Measurements from ENCODE around the gene CCDC159. TPM values are rescaled to one million over a fixed set of nuclear protein-coding genes. Genes with fewer than 3 reads are reported as not detected.

Gene CCDC159
- total and polyA plus RNA-seq, 2 of the 4 experiments (the other 2 are of a cell fraction), result 4.7 to 14.0 TPM

- TF ChIP-seq BHLHE40 (IDR thresholded peaks at IDR 0.05; ENCODE audit: low read depth, low read length) (no peak), FOS (IDR thresholded peaks at IDR 0.05; ENCODE audit: low read depth, low read length) (peak; percentile 37; the same call in 1 of the 2 replicates), CTCF (conservative IDR thresholded peaks at IDR 0.05; ENCODE audit: low read depth, low read length) (0 out of 2 replicates have a peak, but pooled peaks have one; percentile 22)
Measured at GRCh38 chr19:11346104-11346940, at the start of gene CCDC159, which contains the start of gene TMEM205 (continued).

Data from IMR-90 (cell line).